GM23248 (cell line): ENCODE data around the gene NLRC4.

Experiments
- EZH2 ChIP-seq: fragments of 200-600 bp; sonication (generic); IDR thresholded peaks from 2 replicates; pipeline ENCODE4 v1.6.1; 2018; ENCODE audit warnings: antibody characterized with exemption, mild to moderate bottlenecking; ENCODE audit not compliant: insufficient read depth, poor library complexity, severe bottlenecking
- EZH2phosphoT487 ChIP-seq: fragments of 200-600 bp; sonication (generic); IDR thresholded peaks from 2 replicates; pipeline ENCODE4 v1.6.1; 2018; ENCODE audit warnings: antibody characterized with exemption, moderate library complexity, mild to moderate bottlenecking, low read depth; ENCODE audit not compliant: insufficient read depth

GRCh38 chr2:32278478-32278853 lies 13.8 kb upstream of the NLRC4 start:
- TF ChIP-seq EZH2: no peak
- no peak for TF ChIP-seq EZH2phosphoT487
